ENCODE results near the gene NT5C1A. TPM values are rescaled to one million over a fixed set of nuclear protein-coding genes. Genes with fewer than 3 reads are reported as not detected.

The NT5C1A gene
- polyA plus RNA-seq, 1 donor from 2014 or later, result not detected

GRCh38 chr1:39692152-39693074, 20.5 kb upstream of the NT5C1A start:
- TF ChIP-seq MXI1 (conservative IDR thresholded peaks at IDR 0.05; ENCODE audit: poor library complexity, severe bottlenecking) (peak; percentile 22), TAF1 (IDR thresholded peaks at IDR 0.05; ENCODE audit: low read depth) (no peak)
- H3F3A ChIP-seq (ENCODE audit: insufficient read depth, low read length, poor library complexity, severe bottlenecking), result no peaks in the 10 kb centered on the region
- peak overlapping the region; percentile 92 for H3K9ac ChIP-seq (ENCODE audit: low read length)
- no peaks in the 10 kb centered on the region for H3K9me2 ChIP-seq (ENCODE audit: insufficient read depth, low read length)
- peak overlapping the region; percentile 90 for H3K4me3 ChIP-seq (ENCODE audit: low read length)
- H3K36me3 ChIP-seq (ENCODE audit: insufficient read depth, low read length), result no peaks in the 10 kb centered on the region
- H4K20me1 ChIP-seq (ENCODE audit: insufficient read depth), result no peaks in the 10 kb centered on the region
- peak overlapping the region; percentile 84 for H3K27ac ChIP-seq (ENCODE audit: low read length)
- peak overlapping the region; percentile 77 for H2AFZ ChIP-seq (ENCODE audit: low read depth, low read length)
- H3K79me2 ChIP-seq (replicated peaks; ENCODE audit: insufficient read depth, low read length), result peaks cover 5% of the 10 kb centered on the region
- peaks cover 43% of the 10 kb centered on the region for H3K27me3 ChIP-seq (ENCODE audit: insufficient read depth, low read depth, low read length)
- H3K9me3 ChIP-seq (ENCODE audit: low read length), result no peaks in the 10 kb centered on the region
- peak overlapping the region; percentile 58 for H3K4me2 ChIP-seq (ENCODE audit: low read length)

DNA sequence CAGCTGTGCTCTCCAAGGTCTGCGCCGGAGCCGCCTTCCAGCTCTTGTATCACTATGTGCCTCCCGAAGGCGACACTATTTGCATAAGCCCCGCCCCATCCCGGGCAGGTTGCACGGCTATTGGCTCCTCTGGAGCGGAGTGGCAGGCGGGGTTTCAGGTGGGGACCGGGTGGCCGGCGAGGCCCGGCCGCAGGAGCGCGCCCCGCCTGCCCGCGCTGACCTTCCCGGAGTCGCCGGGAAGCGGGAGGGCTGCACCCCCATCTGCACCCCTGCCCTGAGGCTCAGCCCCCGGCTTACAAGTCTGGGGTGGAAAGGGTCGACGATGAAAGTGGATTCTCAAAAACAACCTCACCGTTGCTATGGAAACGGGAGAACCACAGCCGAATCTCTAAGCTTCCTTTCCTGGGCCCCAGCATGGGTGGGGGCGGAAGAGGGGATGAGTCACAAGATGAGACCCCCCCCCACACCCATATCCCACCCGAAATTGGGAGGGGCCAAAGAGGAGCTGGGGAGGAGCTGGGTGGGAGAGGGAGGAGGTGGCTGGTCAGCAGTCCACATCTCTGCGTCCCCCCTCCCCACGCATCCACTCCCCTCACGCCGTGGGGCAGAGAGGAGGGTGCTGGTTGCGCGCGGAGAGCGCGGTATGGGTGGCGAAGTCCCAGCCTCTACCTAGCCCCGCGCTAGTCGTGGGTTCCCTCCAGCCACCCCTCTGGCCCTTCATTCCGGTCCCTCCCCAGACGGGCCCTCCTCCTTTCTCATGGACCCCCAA, 19.7 kb upstream of the NT5C1A start, which contains the start of gene HPCAL4:
Gene HPCAL4, minus strand, starts transcription at position 51 of the 769 bp plus-strand sequence. CDS start 6,830 bp downstream, outside the sequence.
- H3K27me3 ChIP-seq (ENCODE audit: insufficient read depth, low read depth, low read length), result peaks cover 37% of the 10 kb centered on the region
- peak within 1 kb of the TSS; percentile 77 for H2AFZ ChIP-seq (ENCODE audit: low read depth, low read length)
- H3K27ac ChIP-seq (ENCODE audit: low read length), result peak within 1 kb of the TSS; percentile 84
- H3K36me3 ChIP-seq (ENCODE audit: insufficient read depth, low read length), result no peaks in the 10 kb centered on the region
- peak within 1 kb of the TSS; percentile 97 for H3K4me2 ChIP-seq (ENCODE audit: low read length)
- H3K9me3 ChIP-seq (ENCODE audit: low read length), result no peaks in the 10 kb centered on the region
- TF ChIP-seq MXI1 (conservative IDR thresholded peaks at IDR 0.05; ENCODE audit: poor library complexity, severe bottlenecking) (peak; percentile 32), CTCF (IDR thresholded peaks at IDR 0.05; ENCODE audit: poor library complexity, severe bottlenecking) (no peak), EP300 (conservative IDR thresholded peaks at IDR 0.05; ENCODE audit: poor library complexity, severe bottlenecking) (peak; percentile 52), TAF1 (IDR thresholded peaks at IDR 0.05; ENCODE audit: low read depth) (peak; percentile 84), REST (IDR thresholded peaks at IDR 0.05; ENCODE audit: borderline replicate concordance) (peak; percentile 15), RAD21 (conservative IDR thresholded peaks at IDR 0.05) (no peak), POLR2AphosphoS5 (IDR thresholded peaks at IDR 0.05) (peak; percentile 94)
- no peaks in the 10 kb centered on the region for H4K20me1 ChIP-seq (ENCODE audit: insufficient read depth)
- peak within 1 kb of the TSS; percentile 90 for H3K4me3 ChIP-seq (ENCODE audit: low read length)
- no peaks in the 10 kb centered on the region for H3F3A ChIP-seq (ENCODE audit: insufficient read depth, low read length, poor library complexity, severe bottlenecking)
- no peaks in the 10 kb centered on the region for H3K9me2 ChIP-seq (ENCODE audit: insufficient read depth, low read length)
- peak within 1 kb of the TSS; percentile 92 for H3K9ac ChIP-seq (ENCODE audit: low read length)
- H3K79me2 ChIP-seq (replicated peaks; ENCODE audit: insufficient read depth, low read length), result peaks cover 5% of the 10 kb centered on the region
